H1 (cell line): Measurements from ENCODE around the gene ZFHX2.

Experiments used
- CTCF ChIP-seq, 3 experiments: IDR thresholded peaks; 1 replicate in 2 of 3; 2 replicates in 1 of 3; pipeline versions ENCODE4 v1.5.1 to v1.6.1; 2011; ENCODE audit warnings: low read length in 3 of 3, mild to moderate bottlenecking in 3 of 3, inconsistent platforms in 2 of 3, low read depth in 1 of 3, moderate library complexity in 1 of 3; ENCODE audit not compliant: insufficient read depth in 1 of 3; ENCODE audit errors: control extremely low read depth in 1 of 3
- GTF2F1 ChIP-seq: IDR thresholded peaks from 2 replicates; pipeline ENCODE4 v1.6.1; 2012; ENCODE audit warnings: low read depth, low read length, improper control_type of control experiment, borderline replicate concordance
- KDM5A ChIP-seq: fragments of 200-600 bp; IDR thresholded peaks from 2 replicates; pipeline ENCODE4 v1.7.1; 2012; ENCODE audit warnings: mild to moderate bottlenecking, low read length, inconsistent platforms, mixed read lengths
- RXRA ChIP-seq: IDR thresholded peaks from 2 replicates; pipeline ENCODE4 v1.6.1; 2011; ENCODE audit warnings: low read depth, mild to moderate bottlenecking, low read length, moderate library complexity; ENCODE audit not compliant: insufficient read depth
- TF ChIP-seq, protein P1 (sequence below): IDR thresholded peaks from 2 replicates; pipeline ENCODE4 v1.6.1; 2011; ENCODE audit warnings: low read depth, mild to moderate bottlenecking, low read length; ENCODE audit not compliant: insufficient read depth

DNA sequence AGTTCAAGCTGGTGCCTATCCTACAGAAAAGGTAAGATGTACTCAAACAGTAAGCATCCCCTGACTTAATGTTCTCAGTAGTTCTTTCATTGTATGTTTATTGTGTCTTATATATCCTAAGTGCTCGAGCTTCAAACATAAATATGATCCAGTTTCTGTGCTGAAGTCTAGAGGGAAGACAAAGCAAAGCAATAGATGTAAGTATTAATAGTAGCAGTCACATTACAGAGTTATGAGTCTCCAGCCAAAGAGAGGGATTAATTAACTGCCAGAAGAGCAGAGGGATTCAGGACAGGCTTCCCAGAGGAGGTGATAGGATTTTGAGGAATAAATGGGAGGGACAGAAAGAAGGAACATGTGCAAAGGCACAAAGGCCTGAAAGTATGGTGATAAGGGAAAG is 80.6 kb downstream of the ZFHX2 start:
- TF ChIP-seq, protein P1, sequence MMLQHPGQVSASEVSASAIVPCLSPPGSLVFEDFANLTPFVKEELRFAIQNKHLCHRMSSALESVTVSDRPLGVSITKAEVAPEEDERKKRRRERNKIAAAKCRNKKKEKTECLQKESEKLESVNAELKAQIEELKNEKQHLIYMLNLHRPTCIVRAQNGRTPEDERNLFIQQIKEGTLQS: no peak
- TF ChIP-seq KDM5A (no peak), CTCF (IDR thresholded peaks at IDR 0.05; ENCODE audit: control extremely low read depth in 1 of 3, insufficient read depth in 1 of 3, low read depth in 1 of 3, low read length in 3 of 3) (no peak), RXRA (no peak), GTF2F1 (no peak)
